Gastroesophageal sphincter (tissue), 4 donors: ENCODE measurements around the gene SPA17. TPM values are rescaled to one million over a fixed set of nuclear protein-coding genes. Genes with fewer than 3 reads are reported as not detected.

Experiments
- ATAC-seq: fragments of 150-250 bp; one replicate; pipeline ENCODE4 v1.9.1; 2016; ENCODE audit warnings: mild to moderate bottlenecking, moderate library complexity
- H3K27ac ChIP-seq, 4 donors: fragments of 200-600 bp; sonication (generic) in 3 of 4; 1 replicate in 3 of 4; 2 replicates in 1 of 4; pipeline ENCODE4 v1.5.1; 2016 to 2019
- H3K27me3 ChIP-seq: fragments of 200-600 bp; sonication (generic); one replicate; pipeline ENCODE4 v1.5.1; 2019
- H3K36me3 ChIP-seq, 2 donors: fragments of 200-600 bp; sonication (generic); one replicate each; pipeline ENCODE4 v1.5.1; 2019; ENCODE audit warnings: control low read depth in 1 of 2
- H3K4me1 ChIP-seq, 3 donors: fragments of 200-600 bp; sonication (generic); 1 replicate in 2 of 3; 2 replicates in 1 of 3; pipeline ENCODE4 v1.5.1; 2016 to 2019; ENCODE audit warnings: control low read depth in 2 of 3
- H3K4me3 ChIP-seq, 2 donors: fragments of 200-600 bp; sonication (generic); one replicate each; pipeline ENCODE4 v1.5.1; 2019; ENCODE audit warnings: mild to moderate bottlenecking in 1 of 2, moderate library complexity in 1 of 2
- H3K9me3 ChIP-seq, 3 donors: fragments of 200-600 bp; sonication (generic); one replicate each; pipeline ENCODE4 v1.5.1; 2017 to 2019; ENCODE audit warnings: control low read depth in 2 of 3
- EP300 ChIP-seq: sonication (generic); formaldehyde crosslinking; IDR thresholded peaks from one replicate; pipeline ENCODE4 v1.6.1; 2017; ENCODE audit warnings: antibody characterized with exemption, mild to moderate bottlenecking
- POLR2A ChIP-seq, 2 donors: fragments of 450-650 bp; IDR thresholded peaks; one replicate each; pipeline ENCODE4 v1.6.1; 2017; ENCODE audit warnings: antibody characterized with exemption in 2 of 2, mild to moderate bottlenecking in 2 of 2, moderate library complexity in 1 of 2
- POLR2AphosphoS5 ChIP-seq: sonication (generic); formaldehyde crosslinking; IDR thresholded peaks from one replicate; pipeline ENCODE4 v1.6.1; 2017; ENCODE audit warnings: antibody characterized with exemption
- WGBS, 2 donors: methylation state at CpG; one replicate each; pipeline ENCODE4 v1.1.5; 2018; ENCODE audit warnings: low coverage in 1 of 2; 5-methylcytosine and 5-hydroxymethylcytosine counted together
- total RNA-seq, 4 donors: library from RNA; depleted of rRNA; stranded (reverse); fragments of >200 nt; gene quantifications; one replicate each; pipeline ENCODE4 v1.1.0, GENCODE V29; 2016
- TF ChIP-seq, protein P1 (sequence below), 4 experiments: fragments of 200-600 bp in 2 of 4; fragments of 450-650 bp in 2 of 4; sonication (generic) in 1 of 4; IDR thresholded peaks; one replicate each; pipeline ENCODE4 v1.5.1; 2017 to 2019; ENCODE audit warnings: antibody characterized with exemption in 4 of 4, mild to moderate bottlenecking in 2 of 4, moderate library complexity in 2 of 4

Gene SPA17
- total RNA-seq, 4 donors from 2014 or later, result 4.6 to 15.3 (median 7.4) TPM

GRCh38 chr11:124678416-124678815, 4.7 kb downstream of the SPA17 start:
- no peaks in the 10 kb centered on the region for H3K36me3 ChIP-seq
- H3K4me3 ChIP-seq, result no peak overlapping the region
- H3K4me1 ChIP-seq, result peaks cover 0 to 8% (median 0%) of the 10 kb centered on the region in 3 donors
- no peak overlapping the region for H3K27ac ChIP-seq
- no peaks in the 10 kb centered on the region for H3K27me3 ChIP-seq
- WGBS, 2 donors, result 82 to 88% methylated on average over 3 of the region's 5 CpGs
- TF ChIP-seq POLR2A (IDR thresholded peaks at IDR 0.05) (no peak), POLR2AphosphoS5 (no peak), EP300 (no peak)
- TF ChIP-seq, protein P1, sequence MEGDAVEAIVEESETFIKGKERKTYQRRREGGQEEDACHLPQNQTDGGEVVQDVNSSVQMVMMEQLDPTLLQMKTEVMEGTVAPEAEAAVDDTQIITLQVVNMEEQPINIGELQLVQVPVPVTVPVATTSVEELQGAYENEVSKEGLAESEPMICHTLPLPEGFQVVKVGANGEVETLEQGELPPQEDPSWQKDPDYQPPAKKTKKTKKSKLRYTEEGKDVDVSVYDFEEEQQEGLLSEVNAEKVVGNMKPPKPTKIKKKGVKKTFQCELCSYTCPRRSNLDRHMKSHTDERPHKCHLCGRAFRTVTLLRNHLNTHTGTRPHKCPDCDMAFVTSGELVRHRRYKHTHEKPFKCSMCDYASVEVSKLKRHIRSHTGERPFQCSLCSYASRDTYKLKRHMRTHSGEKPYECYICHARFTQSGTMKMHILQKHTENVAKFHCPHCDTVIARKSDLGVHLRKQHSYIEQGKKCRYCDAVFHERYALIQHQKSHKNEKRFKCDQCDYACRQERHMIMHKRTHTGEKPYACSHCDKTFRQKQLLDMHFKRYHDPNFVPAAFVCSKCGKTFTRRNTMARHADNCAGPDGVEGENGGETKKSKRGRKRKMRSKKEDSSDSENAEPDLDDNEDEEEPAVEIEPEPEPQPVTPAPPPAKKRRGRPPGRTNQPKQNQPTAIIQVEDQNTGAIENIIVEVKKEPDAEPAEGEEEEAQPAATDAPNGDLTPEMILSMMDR (IDR thresholded peaks at IDR 0.05), result no peak
- no peak for ATAC-seq
- H3K9me3 ChIP-seq, result peaks cover 0 to 4% (median 0%) of the 10 kb centered on the region in 3 donors

- Histone ChIP-seq H3K9me3 (peaks cover 0 to 4% (median 0%) of the 10 kb centered on the region in 3 donors), H3K4me1 (no peaks in the 10 kb centered on the region), H3K36me3 (no peaks in the 10 kb centered on the region), H3K4me3 (no peak overlapping the region), H3K27me3 (no peaks in the 10 kb centered on the region), H3K27ac (no peak overlapping the region)
- 93 to 100% methylated on average over 2 of the region's 2 CpGs for WGBS, 2 donors
- no peak for ATAC-seq
- TF ChIP-seq EP300 (no peak), POLR2AphosphoS5 (no peak), POLR2A (IDR thresholded peaks at IDR 0.05) (no peak)
- TF ChIP-seq, protein P1 (IDR thresholded peaks at IDR 0.05), result no peak
Observed at GRCh38 chr11:124681421-124681820, 7.7 kb downstream of the SPA17 start.

DNA sequence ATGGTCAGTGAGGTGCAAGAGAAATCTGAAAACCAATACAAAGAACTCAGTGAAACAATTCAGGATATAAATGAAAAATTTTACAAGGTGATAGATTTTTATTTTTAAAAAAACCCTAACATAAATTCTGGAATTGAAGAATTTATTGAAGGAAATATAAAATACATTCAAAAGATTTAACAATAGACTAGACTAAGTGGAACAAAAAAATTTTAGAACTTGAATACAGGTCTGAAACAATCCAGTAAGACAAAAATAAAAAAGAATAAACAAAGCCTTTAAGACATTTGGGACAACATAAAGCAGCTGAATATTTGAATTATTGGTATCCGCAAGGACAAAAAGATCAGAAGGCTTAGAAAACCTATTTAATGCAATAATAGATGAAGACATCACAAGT, 8.7 kb downstream of the SPA17 start:
- no peaks in the 10 kb centered on the region for H3K4me1 ChIP-seq
- 100% methylated on average over 1 of the region's 1 CpG for WGBS, 2 donors
- H3K27ac ChIP-seq, result no peak overlapping the region
- TF ChIP-seq, protein P1 (IDR thresholded peaks at IDR 0.05), result no peak
- TF ChIP-seq POLR2AphosphoS5, result no peak
- no peaks in the 10 kb centered on the region for H3K36me3 ChIP-seq
- H3K4me3 ChIP-seq, result no peak overlapping the region
- peaks cover 0 to 4% (median 0%) of the 10 kb centered on the region in 3 donors for H3K9me3 ChIP-seq
- no peaks in the 10 kb centered on the region for H3K27me3 ChIP-seq
- no peak for ATAC-seq

- H3K27me3 ChIP-seq, result no peaks in the 10 kb centered on the region
- no peak overlapping the region for H3K4me3 ChIP-seq
- no peak for ATAC-seq
- H3K4me1 ChIP-seq, result no peaks in the 10 kb centered on the region
- H3K27ac ChIP-seq, result no peak overlapping the region
- peaks cover 0 to 3% (median 0%) of the 10 kb centered on the region in 3 donors for H3K9me3 ChIP-seq
- H3K36me3 ChIP-seq, result peaks cover 0 to 6% of the 10 kb centered on the region in 2 donors
- TF ChIP-seq POLR2AphosphoS5 (no peak), EP300 (no peak), POLR2A (IDR thresholded peaks at IDR 0.05) (no peak)
- TF ChIP-seq, protein P1 (IDR thresholded peaks at IDR 0.05), result no peak
- 95 to 96% methylated on average over 2 of the region's 2 CpGs for WGBS, 2 donors
Observed at GRCh38 chr11:124693142-124693541, 19.4 kb downstream of the SPA17 start.

GRCh38 chr11:124699547-124699946, 25.8 kb downstream of the SPA17 start:
- no peaks in the 10 kb centered on the region for H3K4me1 ChIP-seq
- peaks cover 0 to 11% (median 2%) of the 10 kb centered on the region in 3 donors for H3K9me3 ChIP-seq
- H3K27ac ChIP-seq, result no peak overlapping the region
- no peak for ATAC-seq
- WGBS, 2 donors, result 67 to 89% methylated on average over 1 of the region's 1 CpG
- no peak overlapping the region for H3K4me3 ChIP-seq
- peaks cover 21% of the 10 kb centered on the region for H3K27me3 ChIP-seq
- H3K36me3 ChIP-seq, result peaks cover 0 to 4% of the 10 kb centered on the region in 2 donors
- TF ChIP-seq, protein P1 (IDR thresholded peaks at IDR 0.05), result no peak
- TF ChIP-seq POLR2AphosphoS5, result no peak
- no peak for TF ChIP-seq POLR2A (IDR thresholded peaks at IDR 0.05)
- no peak for TF ChIP-seq EP300
